Lung (tissue), 12 donors: ENCODE measurements around the gene PHC1. TPM values are rescaled to one million over a fixed set of nuclear protein-coding genes. Genes with fewer than 3 reads are reported as not detected.
"Not testable (repeated sequence)": the region's sequence is repeated elsewhere in the genome, so short reads cannot be mapped to it uniquely, and the experiment has no call there.

Source experiments
- ATAC-seq: fragments of 200-7000 bp; cut with Tn5 transposase; one replicate; pipeline ENCODE4 v1.9.1; 2020; ENCODE audit warnings: moderate number of reproducible peaks; ENCODE audit not compliant: insufficient read depth, low FRiP score
- DNase-seq, 3 donors: peaks; one replicate each; pipeline ENCODE4 v3.0.0-alpha.2; 2013 to 2017
- H3K27ac ChIP-seq, 2 donors: one replicate each; pipeline ENCODE4 v1.5.1; 2013; ENCODE audit warnings: mild to moderate bottlenecking in 2 of 2, moderate library complexity in 2 of 2, control low read depth in 1 of 2, inconsistent platforms in 1 of 2, low read depth in 1 of 2, low read length in 1 of 2
- H3K27me3 ChIP-seq, 3 donors: one replicate each; pipeline ENCODE4 v1.5.1; 2013; ENCODE audit warnings: low read length in 2 of 3; ENCODE audit not compliant: control insufficient read depth in 3 of 3, insufficient read depth in 3 of 3
- H3K36me3 ChIP-seq, 4 donors: one replicate each; pipeline ENCODE4 v1.5.1; 2013; ENCODE audit warnings: low read length in 4 of 4, mild to moderate bottlenecking in 1 of 4, moderate library complexity in 1 of 4; ENCODE audit not compliant: control insufficient read depth in 4 of 4, insufficient read depth in 4 of 4
- H3K4me1 ChIP-seq, 5 donors: one replicate each; pipeline ENCODE4 v1.5.1; 2013; ENCODE audit warnings: low read length in 5 of 5, mild to moderate bottlenecking in 2 of 5, moderate library complexity in 1 of 5; ENCODE audit not compliant: control insufficient read depth in 5 of 5, insufficient read depth in 5 of 5
- H3K4me3 ChIP-seq: one replicate; pipeline ENCODE4 v1.5.1; 2013; ENCODE audit warnings: mild to moderate bottlenecking, control low read depth, moderate library complexity
- H3K9ac ChIP-seq, 2 donors: one replicate each; pipeline ENCODE4 v1.5.1; 2013; ENCODE audit warnings: low read length in 2 of 2, control low read depth in 1 of 2; ENCODE audit not compliant: insufficient read depth in 1 of 2
- H3K9me3 ChIP-seq, 4 donors: one replicate each; pipeline ENCODE4 v1.5.1; 2013; ENCODE audit warnings: low read length in 3 of 4, mild to moderate bottlenecking in 1 of 4, moderate library complexity in 1 of 4; ENCODE audit not compliant: control insufficient read depth in 4 of 4, insufficient read depth in 3 of 4
- CTCF ChIP-seq: IDR thresholded peaks from 2 replicates; pipeline ENCODE4 v1.5.1; 2012; ENCODE audit warnings: mild to moderate bottlenecking; ENCODE audit errors: control extremely low read depth, extremely low read depth
- WGBS, 2 donors: extraction: QIAGEN DNeasy Blood & Tissue Kit; methylation state at CpG; one replicate each; pipeline ENCODE4 v1.1.7; 2013; 5-methylcytosine and 5-hydroxymethylcytosine counted together
- polyA plus RNA-seq, 2 donors: library from polyadenylated mRNA; stranded (reverse); fragments of 200-250 nt; gene quantifications; one replicate each; pipeline ENCODE4 v1.2.1, GENCODE V29; 2013
- total RNA-seq, 2 donors: library from RNA; depleted of rRNA in 1 of 2; stranded (reverse); fragments of >200 nt in 1 of 2; gene quantifications; one replicate each; pipeline ENCODE4 v1.2.1, GENCODE V29; 2014 to 2021
- donor health status: control.
- donor health status: control.
- donor health status: Bipolar disorder and iron deficiency.
- donor health status: healthy.
- donor health status: DM: yes; HTN: yes; CAD: no.

PHC1 gene
- total and polyA plus RNA-seq, 4 donors: 17.4 to 63.5 (median 29.4) TPM

DNA sequence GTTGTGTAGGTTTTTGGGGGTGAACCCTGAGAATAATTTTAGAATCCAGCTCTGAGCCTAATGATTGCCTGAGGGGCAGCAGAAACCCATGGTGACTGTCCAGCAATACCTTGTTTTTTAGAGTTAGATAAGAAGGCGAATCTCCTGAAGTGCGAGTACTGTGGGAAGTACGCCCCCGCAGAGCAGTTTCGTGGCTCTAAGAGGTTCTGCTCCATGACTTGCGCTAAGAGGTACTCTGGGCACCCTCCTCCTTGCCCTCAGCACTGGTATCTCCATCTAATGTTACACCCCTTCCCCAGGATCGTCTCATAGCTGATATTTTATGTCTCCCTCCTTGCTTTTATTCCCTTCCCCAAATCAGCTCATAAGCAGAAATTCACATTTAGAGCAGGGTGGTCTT lies 22.4 kb downstream of the PHC1 start:
- DNase-seq (no peak), ATAC-seq (no peak)
- no peak for TF ChIP-seq CTCF
- H3K36me3 ChIP-seq: peaks cover 9 to 38% (median 13%) of the 10 kb centered on the region in 4 donors
- no peaks in the 10 kb centered on the region for H3K4me1 ChIP-seq
- H3K27ac ChIP-seq: no peak overlapping the region
- H3K9me3 ChIP-seq: no peaks in the 10 kb centered on the region
- no peak overlapping the region for H3K4me3 ChIP-seq
- 95 to 97% methylated on average over 7 of the region's 7 CpGs for WGBS, 2 donors
- H3K27me3 ChIP-seq: no peaks in the 10 kb centered on the region
- no peak overlapping the region for H3K9ac ChIP-seq

DNA sequence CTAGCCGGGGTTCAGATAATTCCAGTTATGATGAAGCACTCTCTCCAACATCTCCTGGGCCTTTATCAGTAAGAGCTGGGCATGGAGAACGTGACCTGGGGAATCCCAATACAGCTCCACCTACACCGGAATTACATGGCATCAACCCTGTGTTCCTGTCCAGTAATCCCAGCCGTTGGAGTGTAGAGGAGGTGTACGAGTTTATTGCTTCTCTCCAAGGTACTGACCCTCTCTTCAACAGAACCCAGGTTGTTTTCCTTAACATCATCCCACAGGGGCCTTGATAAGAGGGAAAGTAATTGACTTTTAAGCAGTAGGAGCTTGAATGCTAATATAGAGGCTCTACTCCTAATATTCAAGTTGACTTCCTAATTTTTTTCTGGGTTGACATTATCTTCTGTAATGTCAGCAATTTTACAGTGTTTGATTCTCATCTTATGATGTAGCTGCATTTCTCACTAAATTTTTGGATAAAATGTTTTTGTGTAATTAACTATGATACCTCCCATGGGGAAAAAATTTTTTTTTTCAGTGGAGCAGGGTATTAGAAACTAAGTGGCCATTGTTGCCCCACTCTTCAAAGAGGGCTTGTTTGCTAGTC lies 23.6 kb downstream of the PHC1 start:
- not testable (repeated sequence) for DNase-seq, H3K4me1 ChIP-seq, H3K9ac ChIP-seq, ATAC-seq, H3K9me3 ChIP-seq, H3K27me3 ChIP-seq, H3K27ac ChIP-seq, H3K4me3 ChIP-seq
- H3K36me3 ChIP-seq: peaks cover 16 to 40% (median 21%) of the 10 kb centered on the region in 4 donors
- WGBS, 2 donors: 83 to 85% methylated on average over 3 of the region's 5 CpGs

GRCh38 chr12:8941691-8942478 lies 27.6 kb downstream of the PHC1 start:
- no peak overlapping the region for H3K27ac ChIP-seq
- ATAC-seq: no peak
- no peaks in the 10 kb centered on the region for H3K4me1 ChIP-seq
- H3K9me3 ChIP-seq: no peaks in the 10 kb centered on the region
- WGBS, 2 donors: 71 to 79% methylated on average over 5 of the region's 5 CpGs
- H3K27me3 ChIP-seq: no peaks in the 10 kb centered on the region
- DNase-seq: no peak
- H3K9ac ChIP-seq: no peak overlapping the region
- no peak for TF ChIP-seq CTCF
- H3K36me3 ChIP-seq: peaks cover 28 to 44% (median 38%) of the 10 kb centered on the region in 4 donors
- no peak overlapping the region for H3K4me3 ChIP-seq

- 87 to 93% methylated on average over 10 of the region's 10 CpGs for WGBS, 2 donors
- Histone ChIP-seq H3K9ac (no peak overlapping the region), H3K27ac (no peak overlapping the region), H3K36me3 (peaks cover 23 to 39% (median 37%) of the 10 kb centered on the region in 4 donors), H3K4me3 (no peak overlapping the region), H3K27me3 (no peaks in the 10 kb centered on the region), H3K9me3 (no peaks in the 10 kb centered on the region), H3K4me1 (peaks cover 0 to 12% (median 0%) of the 10 kb centered on the region in 5 donors)
- ATAC-seq (no peak), DNase-seq (no peak)
- no peak for TF ChIP-seq CTCF
Observed at GRCh38 chr12:8943565-8944186, 29.4 kb downstream of the PHC1 start.
